ENCODE data around the gene ACSS1.
A peak's percentile ranks its signal among the peaks of the same experiment; 100 is the strongest.

ACSS1 gene

GRCh38 chr20:24970030-24970553 is 87.8 kb downstream of the ACSS1 start:
- ATAC-seq, result no peak

GRCh38 chr20:24969186-24970029 is 88.5 kb downstream of the ACSS1 start:
- ATAC-seq, result no peak

GRCh38 chr20:24968278-24968800 is 89.6 kb downstream of the ACSS1 start:
- no peak for ATAC-seq

- ATAC-seq, result no peak
Measured at GRCh38 chr20:24966317-24967012, 91.5 kb downstream of the ACSS1 start.

- no peak for ATAC-seq
Measured at GRCh38 chr20:24965065-24965919, 92.6 kb downstream of the ACSS1 start.

GRCh38 chr20:24964506-24964840 is 93.5 kb downstream of the ACSS1 start:
- no peak for ATAC-seq

GRCh38 chr20:24963672-24964505 is 94.0 kb downstream of the ACSS1 start:
- no peak for ATAC-seq

GRCh38 chr20:24962510-24962909 is 95.4 kb downstream of the ACSS1 start:
- no peak for ATAC-seq

GRCh38 chr20:24962182-24962492 is 95.8 kb downstream of the ACSS1 start:
- no peak for ATAC-seq

- no peak for ATAC-seq
Measured at GRCh38 chr20:24961384-24962181, 96.4 kb downstream of the ACSS1 start.

- peak; percentile 47 to 76 for ATAC-seq
Measured at GRCh38 chr20:24960861-24961260, 97.1 kb downstream of the ACSS1 start.

GRCh38 chr20:24960302-24960801 is 97.6 kb downstream of the ACSS1 start:
- ATAC-seq, result no peak

GRCh38 chr20:24959591-24960301 is 98.2 kb downstream of the ACSS1 start:
- no peak for ATAC-seq

GRCh38 chr20:24958506-24959385 is 99.2 kb downstream of the ACSS1 start:
- ATAC-seq, result no peak

- ATAC-seq, result no peak
Measured at GRCh38 chr20:24957326-24958016, 100.5 kb downstream of the ACSS1 start.
